Hindlimb muscle (tissue), 1 donor: ENCODE measurements around the gene METTL13. TPM values are rescaled to one million over a fixed set of nuclear protein-coding genes. Genes with fewer than 3 reads are reported as not detected.

Experiments
- DNase-seq: peaks from one replicate; pipeline ENCODE4 v3.0.0-alpha.2; 2013
- polyA plus RNA-seq: library from polyadenylated mRNA; unstranded; fragments of 120-200 nt; gene quantifications from one replicate; pipeline ENCODE4 v1.2.1, GENCODE V29; 2013; ENCODE audit not compliant: insufficient read length

Gene METTL13
- polyA plus RNA-seq, 1 donor: 20.3 TPM

DNA sequence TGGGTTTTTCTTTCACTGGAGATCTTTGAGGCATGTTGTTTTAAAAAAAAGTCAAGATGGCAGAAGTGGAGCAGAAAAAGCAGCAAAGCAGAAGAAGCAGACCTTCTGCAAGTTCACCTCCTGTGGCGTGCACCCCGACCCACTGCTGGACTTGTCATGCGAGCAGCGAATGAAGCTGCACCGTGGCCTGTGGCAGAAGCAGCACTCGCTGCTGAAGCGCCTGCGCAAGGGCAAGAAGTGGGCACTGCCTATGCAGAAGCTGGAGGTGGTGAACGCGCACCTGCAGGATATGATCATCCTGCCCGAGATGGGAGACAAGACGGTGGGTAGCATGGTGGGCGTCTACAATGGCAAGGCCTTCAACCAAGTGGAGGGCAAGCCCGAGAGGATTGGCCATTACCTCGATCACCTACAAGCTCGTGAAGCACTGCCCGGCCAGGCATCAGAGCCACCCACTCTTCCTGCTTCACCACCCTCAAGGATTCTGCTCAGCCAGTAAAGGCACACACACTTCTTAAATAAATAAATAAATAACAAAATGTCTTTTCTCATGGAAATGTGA lies 22.1 kb downstream of the METTL13 start:
- no peak for DNase-seq

DNA sequence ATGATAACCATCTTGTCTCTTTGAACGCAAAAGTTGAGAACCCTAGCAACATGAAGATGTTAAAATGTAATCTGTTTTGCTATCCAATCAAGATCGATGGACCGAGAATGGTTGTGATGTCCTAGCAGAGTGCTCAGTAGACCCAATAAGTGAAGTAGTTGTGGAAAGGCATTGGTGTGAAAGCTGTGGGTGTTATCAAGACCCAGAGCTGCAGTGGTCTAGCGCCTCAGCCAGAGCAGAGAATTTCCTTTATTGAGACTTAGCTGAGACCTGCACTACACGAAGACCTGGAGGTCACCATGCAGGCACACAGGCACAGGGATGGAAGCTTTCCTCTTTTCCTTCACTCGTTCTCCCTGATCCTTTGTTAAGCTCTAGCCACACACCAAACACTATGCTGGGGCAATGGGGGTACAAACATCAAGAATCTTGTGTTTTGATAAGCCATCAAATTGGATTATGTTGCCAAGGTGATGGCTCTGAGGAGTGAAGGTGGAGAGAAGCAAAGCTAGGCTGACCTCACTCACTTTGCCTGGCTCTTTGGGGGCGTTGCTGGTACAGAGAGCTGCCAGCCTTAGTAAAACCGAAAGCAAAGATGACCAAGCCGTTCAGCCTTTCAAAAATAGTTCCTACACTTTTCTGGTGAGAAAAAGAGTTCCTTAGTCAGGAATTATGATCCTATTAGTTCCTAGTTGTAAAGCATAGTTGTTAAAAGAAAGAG lies 24.1 kb downstream of the METTL13 start:
- DNase-seq: no peak

DNA sequence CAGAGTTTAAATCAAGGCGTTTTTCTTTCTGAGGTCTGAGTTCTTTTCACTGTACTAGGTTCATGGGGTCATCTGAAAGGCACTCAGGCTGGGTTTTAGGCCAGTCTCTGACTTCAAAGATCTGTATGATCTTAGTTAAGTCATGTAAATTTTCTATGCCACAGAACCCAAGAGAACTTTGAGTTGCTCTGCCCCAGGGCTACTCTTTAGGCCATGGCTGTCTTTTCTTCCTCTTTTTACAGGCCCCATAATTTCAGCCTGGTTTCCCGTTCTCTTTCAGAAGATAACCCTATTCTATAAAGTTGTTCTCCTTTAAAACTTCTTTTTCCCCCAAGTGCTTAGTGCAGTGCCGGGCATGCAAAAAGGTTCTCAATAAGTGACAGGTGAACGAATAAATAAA lies 26.1 kb downstream of the METTL13 start:
- DNase-seq: no peak

DNA sequence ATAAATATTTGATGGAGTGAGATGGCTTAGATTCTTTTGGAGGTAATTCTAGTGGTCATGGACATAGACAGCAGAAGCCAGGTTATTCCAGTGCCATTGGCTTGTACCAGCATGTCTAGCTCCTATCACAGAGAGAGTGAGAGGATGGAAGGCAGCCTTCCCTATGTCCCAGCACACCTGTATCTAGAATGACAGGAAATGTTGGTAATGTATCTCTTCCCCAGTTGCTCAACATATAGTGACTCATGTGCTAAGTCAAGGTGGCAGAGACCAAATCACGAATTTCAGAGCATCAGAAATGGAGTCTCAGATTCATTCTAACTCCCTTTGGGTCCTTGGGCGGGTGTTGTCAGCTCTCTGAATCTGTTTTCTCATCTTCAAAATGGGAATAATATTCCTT lies 28.4 kb downstream of the METTL13 start:
- DNase-seq: no peak

DNA sequence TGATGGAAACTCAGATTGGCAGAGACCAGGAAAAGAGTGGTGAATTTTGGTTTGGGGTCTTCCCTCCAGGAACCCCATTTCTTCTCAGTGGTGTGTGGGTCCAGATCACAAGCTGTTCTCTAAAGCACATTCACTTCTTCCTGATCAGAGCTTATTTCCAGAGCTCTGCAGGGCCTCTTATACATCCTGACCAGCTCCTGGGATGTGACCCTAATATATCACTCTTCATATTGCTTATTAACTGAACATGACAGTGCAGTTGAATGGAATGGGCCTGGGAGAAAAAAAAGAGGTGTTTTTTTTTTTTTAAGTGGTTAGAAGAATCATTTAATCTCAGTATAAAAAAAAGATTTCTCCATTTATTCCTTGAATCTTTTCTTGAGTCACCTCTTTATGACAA lies 30.2 kb downstream of the METTL13 start:
- DNase-seq: no peak

DNA sequence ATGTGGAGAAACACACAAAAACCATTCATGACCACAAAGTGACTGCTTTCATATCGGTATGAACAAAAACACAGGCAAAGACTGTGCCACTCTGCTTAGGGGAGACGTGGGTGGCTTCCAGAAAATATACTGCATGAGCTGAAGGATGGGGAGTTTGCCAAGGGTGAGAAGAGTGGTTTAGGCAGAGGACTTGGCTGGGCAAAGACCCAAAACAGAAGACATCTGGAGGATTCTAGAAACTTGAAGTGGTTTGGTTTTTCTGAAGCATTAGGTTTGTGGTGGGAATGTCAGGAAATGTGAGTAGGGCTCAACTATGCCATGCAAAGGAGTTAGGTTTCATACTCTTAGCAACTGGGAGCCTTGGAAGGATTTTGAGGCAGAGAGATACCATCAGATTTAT lies 33.2 kb downstream of the METTL13 start:
- no peak for DNase-seq

DNA sequence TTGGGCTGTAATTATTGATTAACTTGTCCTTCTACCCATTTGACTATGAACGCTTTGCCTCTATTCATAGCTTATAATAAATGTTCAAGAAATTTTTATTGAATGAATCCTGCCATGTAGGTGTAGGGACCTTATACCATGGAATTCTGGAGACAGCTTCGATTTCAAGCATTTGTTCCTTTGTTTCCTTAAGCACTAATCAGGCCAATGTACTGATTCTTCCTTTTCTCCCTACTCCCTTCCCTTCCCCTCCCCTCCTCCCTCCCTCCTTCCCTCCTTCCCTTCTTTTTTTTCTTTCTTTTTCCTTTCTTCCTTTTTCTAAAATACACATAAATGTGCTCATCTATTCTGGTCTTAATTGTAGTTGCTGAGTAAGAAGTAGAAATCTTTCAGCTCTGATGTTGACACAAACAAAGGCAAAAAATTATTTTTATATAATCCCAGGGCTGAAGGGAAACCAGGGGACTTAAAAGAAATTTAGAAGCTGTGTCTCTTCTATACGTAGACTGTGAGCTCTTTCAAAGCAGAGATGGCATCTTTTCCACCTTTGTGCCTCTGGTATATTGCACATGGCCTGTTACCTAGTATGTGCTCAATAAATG lies 34.9 kb downstream of the METTL13 start:
- DNase-seq: no peak

DNA sequence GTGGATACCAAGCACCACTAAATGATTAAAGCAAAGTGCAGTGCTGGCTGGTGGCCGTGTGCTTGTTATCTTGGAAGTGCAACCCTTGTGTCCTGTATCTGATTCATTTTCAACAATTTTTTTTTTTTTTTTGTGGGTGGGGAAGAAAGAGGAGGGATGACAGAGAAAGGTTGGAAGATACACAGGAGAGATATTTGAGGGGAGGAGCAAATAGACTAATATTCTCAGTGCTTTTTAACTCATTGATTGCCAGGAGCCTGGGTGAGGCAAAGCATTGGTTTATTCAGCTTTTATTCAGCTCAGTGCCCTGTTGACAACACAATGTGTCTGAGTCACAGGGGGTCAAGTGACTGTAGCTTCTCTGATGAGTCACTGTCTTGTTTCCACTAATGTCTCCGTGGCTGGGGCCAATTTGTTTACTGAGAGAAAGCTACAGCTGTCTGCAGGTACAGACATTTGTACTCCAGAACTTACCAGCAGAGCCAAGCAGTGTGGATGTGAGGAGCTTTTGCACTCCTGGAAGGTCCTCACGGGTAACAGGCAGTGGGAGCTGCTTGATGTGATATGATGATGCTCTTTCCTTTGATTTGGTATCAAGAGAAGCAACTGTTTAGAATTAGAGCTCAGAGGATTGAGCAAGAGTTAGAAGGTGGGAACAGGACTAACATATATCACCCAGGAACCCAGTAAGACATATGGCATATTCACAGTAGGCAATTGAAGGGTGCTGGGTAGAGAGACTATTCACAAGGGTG lies 36.2 kb downstream of the METTL13 start:
- no peak for DNase-seq

DNA sequence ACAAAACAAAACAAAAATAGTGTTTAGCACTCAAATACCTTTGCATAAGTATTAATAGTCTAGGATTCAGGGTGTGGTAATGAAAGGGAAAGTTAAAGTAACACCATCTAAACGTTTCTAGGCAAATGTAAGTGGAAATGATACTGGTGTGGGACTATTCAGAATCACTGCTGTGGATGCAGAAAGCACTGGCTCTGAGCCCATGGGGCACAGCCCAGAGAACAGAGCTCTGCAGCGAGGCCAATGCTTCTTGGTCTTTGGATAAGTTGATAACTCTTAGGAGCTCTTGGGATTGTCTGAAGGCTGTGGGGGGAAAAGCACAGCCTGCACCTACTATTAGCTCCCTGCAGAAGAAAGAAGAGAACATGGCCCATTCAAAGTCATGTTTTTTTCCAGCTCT lies 38.5 kb downstream of the METTL13 start:
- DNase-seq: no peak

DNA sequence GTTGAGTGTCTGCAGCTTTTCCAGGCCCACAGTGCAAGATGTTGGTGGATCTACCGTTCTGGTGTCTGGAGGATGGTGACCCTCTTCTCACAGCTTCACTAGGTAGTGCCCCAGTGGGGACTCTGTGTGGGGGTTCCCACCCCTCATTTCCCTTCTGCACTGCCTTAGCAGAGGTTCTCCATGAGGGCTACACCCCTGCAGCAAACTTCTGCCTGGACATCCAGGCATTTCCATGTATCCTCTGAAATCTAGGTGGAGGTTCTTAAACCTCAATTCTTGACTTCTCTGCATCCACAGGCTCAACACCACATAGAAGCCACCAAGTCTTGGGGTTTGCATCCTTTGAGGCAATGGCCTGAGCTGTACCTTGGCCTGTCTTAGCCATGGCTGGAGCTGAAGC lies 45.5 kb downstream of the METTL13 start:
- DNase-seq: no peak

DNA sequence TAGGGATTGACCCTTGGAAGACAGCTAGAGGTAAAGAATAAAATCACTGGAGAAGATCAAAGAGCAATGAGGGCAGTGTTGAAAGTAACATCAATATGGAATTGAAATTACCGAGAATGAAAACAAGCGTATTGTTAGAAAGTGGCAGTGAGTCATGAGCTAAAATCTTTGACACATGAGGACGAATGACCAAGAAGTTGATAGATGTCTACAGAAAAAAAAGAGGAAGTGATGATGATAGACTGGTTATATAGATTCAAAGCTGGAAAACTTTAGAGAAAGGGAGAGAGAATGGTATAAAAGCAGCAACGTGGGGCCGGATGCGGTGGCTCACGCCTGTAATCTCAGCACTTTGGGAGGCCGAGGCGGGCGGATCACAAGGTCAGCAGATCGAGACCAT lies 47.3 kb downstream of the METTL13 start:
- DNase-seq: no peak

DNA sequence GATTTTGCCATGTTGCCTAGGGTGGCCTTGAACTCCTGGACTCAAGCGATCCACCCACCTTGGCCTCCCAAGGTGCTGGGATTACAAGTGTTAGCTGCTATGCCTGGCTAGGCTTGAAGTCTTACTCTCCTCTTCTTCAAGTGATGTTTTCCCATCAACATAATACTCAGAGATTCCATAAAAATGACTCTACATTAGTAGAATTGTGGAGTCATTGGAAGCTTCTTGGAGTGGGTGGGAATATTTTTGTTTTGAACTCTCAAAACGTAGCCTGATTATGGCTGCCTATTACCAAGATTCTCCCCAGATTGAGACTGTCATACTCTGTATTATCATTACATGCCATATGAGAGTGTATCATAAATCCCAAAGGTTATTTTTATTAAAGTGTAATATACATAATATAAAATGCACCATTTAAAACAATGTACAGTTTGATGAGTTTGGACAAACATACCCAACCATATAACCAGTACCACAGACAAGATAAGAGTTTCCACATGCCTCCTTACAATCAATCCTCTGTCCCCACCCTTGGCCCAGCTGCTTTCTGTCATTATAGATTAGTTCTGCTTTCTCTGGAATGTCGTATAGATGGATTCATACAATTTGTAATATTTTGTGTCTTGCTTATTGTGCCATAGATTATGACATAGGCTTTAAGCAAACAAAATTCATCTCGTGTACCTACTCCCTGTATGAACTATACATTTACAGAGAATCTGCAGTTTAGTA lies 51.8 kb downstream of the METTL13 start:
- DNase-seq: no peak

DNA sequence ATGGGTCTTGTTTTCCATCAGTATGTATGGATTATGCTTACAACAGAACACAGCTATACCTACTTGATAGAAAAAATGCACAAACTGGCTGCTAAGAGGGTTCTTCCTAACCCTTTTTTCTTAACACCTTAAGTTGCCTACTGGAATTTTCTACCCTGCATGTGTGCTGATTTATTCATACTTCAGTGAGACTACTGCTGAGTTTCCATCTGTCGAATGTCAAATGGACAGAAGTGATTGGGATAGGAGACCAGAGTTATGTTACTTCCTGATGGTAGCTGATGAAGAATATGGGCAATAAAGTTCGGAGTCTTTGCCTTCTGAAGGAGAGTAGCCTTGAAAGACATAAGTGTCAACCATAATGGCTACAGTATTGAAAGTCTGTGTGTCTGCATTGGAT lies 53.4 kb downstream of the METTL13 start:
- DNase-seq: no peak

DNA sequence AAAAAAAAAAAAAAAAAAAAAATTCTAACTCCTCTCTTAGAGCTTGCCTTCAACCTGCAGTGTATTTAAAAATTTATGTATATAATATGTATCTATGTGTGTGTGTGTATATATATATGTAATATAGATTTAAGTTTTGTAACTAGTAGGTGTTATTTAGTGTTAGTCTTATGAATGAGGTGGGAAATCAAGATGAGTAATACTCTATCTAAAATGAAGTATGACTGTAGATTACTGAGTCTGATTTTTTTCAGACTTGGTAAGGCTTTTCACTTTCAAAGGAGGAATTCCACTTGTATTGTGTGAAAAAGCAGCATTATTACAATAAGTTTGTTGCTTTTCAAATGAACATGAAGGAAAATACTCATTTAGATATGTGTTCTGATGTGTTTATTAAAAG lies 54.4 kb downstream of the METTL13 start:
- no peak for DNase-seq

DNA sequence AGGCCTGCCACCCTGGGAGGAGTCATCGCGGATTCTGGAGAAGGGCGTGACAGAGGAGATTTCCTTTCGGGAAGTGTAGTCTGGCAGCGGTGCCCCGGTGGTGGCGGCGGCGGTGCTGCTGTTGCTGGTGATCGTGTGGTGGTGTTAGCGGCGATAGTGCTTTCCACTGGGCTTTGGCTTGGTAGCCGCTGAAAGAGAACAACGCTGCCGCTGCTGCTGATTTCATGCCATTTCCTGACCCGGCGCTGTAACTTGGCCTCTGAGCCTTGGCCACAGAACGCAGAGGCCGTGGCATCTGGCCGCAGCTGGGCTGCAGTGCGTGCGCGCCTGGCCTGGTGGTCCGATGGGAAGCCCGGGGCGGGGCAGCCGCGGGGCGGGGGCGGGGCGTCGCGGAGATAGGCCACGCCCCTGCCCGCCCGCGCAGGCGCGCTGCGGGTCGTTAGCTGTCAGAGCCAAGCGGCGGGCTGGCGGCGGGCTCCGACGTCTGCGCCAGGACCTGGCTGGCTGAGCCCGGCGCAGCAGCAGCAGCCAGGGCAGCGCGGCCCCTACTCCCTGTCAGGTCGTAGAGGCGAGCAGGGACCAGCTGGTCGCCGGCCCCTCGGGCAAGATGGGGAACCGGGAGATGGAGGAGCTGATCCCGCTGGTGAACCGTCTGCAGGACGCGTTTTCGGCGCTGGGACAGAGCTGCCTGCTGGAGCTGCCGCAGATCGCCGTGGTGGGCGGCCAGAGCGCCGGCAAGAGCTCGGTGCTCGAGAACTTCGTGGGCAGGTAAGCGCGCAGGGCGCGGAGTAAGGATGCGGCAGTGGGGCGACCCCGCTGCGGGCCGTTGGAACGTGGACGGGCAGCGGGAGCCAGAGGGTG lies 59.8 kb downstream of the METTL13 start, which contains the start of gene DNM3:
TSS of gene DNM3 (plus strand) at position 449 of the 861 bp plus-strand sequence. CDS start at position 608, 159 bp downstream.
- DNase-seq: peak; percentile 81

DNA sequence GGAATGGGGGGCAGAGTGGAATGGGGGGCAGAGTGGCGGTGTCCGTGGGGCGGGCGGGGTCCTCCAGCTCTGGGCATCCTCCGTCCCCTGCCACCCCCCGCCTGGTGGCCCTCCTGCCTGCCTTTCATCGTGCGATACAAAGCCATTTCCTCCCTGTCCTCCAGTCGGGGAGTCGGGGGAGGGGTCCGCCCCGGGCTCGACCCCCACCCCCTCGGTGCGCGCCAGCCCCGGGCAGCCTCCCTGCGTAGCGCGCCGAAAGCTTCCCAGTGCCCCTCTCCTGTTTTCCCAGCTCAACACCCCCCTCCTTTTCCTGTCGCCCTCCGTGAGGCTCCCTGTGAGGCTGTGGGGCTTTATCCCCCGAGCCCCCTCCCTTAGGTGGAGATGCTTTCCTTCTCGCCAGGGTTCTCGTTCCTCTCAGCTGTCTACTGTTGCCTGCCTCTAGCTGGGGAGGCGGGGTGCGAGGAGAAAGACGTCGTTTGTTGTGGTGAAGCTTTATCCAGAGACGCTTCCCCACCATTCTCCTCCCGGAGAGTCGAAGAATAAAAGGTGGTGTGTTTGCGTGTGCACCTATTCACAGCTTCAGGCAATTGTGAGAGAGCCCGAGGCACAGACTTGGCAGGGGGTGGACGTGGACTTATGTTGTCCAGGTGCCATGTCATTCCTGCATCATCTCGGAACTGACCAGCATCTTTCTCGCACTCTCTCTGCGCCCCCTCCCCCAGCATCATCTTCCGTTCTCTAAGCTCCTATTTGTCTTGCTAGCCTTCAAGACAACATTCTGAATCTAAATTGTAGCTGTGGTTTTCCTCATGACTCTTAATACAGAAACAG lies 60.7 kb downstream of the METTL13 start:
- DNase-seq: peak; percentile 18

DNA sequence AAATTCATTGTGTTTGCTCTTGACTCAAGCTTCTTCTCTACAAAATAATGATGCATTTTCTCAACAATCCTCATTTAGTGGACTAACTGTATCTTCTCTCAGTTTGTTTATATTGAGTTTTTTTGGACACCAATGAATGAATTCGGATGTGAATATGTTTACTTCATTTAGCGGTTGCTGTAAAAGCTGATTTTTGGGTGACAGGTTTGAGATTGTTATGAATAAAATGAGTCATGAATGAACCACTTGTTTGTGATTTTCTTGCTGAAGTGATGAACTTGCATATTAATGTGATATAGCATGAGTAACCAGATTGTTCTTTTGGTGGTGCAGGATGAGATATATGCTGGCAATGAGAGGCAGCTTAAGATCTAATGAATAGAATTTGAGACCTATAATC lies 62.9 kb downstream of the METTL13 start:
- no peak for DNase-seq

DNA sequence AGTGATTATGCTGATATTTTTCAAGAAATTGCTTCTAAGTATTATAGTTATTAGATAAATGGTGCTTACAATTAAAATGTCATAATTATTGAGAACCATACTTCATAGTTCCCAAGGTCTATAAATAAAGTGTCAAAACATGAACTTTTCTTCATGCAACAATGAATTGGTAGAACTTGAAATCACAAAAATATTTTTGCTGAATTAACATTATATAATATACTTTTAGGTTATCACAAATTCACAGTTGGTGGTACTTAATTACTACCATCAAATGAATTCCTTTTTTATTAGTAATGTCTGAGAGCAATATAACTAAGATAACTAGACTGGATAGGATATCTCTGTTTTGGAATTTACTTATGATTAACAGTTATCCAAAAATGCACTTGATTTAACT lies 64.5 kb downstream of the METTL13 start:
- DNase-seq: no peak
